Measurements from ENCODE around the gene NSF.

- no peak for TF ChIP-seq TRIM28 (IDR thresholded peaks at IDR 0.05; ENCODE audit: borderline replicate concordance, low read length)
- TF ChIP-seq, protein P1, sequence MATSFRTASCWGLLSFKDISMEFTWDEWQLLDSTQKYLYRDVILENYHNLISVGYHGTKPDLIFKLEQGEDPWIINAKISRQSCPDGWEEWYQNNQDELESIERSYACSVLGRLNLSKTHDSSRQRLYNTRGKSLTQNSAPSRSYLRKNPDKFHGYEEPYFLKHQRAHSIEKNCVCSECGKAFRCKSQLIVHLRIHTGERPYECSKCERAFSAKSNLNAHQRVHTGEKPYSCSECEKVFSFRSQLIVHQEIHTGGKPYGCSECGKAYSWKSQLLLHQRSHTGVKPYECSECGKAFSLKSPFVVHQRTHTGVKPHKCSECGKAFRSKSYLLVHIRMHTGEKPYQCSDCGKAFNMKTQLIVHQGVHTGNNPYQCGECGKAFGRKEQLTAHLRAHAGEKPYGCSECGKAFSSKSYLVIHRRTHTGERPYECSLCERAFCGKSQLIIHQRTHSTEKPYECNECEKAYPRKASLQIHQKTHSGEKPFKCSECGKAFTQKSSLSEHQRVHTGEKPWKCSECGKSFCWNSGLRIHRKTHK (tag by site-specific recombination; IDR thresholded peaks at IDR 0.05) = no peak
Measured at GRCh38 chr17:46773221-46773605, 182.7 kb downstream of the NSF start.
